ENCODE results near the gene S1PR2.

GRCh38 chr19:10268071-10268470 is 36.9 kb upstream of the S1PR2 start:
- TF ChIP-seq USF2 (CRISPR knock-in tag; IDR thresholded peaks at IDR 0.05) (no peak), POLR2A (conservative IDR thresholded peaks at IDR 0.05) (no peak), EP300 (IDR thresholded peaks at IDR 0.05; ENCODE audit: low read length) (no peak), POLR2G (IDR thresholded peaks at IDR 0.05; ENCODE audit: low read depth, low read length) (no peak), CTCF (IDR thresholded peaks at IDR 0.05 in 2 of 3, conservative IDR thresholded peaks at IDR 0.05 in 1 of 3; ENCODE audit: insufficient read depth in 2 of 3, low read depth in 1 of 3, low read length in 3 of 3) (no peak)

Measured in K562 (cell line).